Heart right ventricle (tissue), 16 donors: ENCODE data around the gene RNASEH2A. TPM values are rescaled to one million over a fixed set of nuclear protein-coding genes. Genes with fewer than 3 reads are reported as not detected.

Experiments
- ATAC-seq, 8 donors: fragments of 200-7000 bp; cut with Tn5 transposase; one replicate each; pipeline ENCODE4 v1.9.1; 2020; ENCODE audit warnings: mild to moderate bottlenecking in 8 of 8, moderate library complexity in 8 of 8, moderate number of reproducible peaks in 1 of 8
- DNase-seq, 2 donors: peaks; one replicate each; pipeline ENCODE4 v3.0.0-alpha.2; 2020
- H3K27ac ChIP-seq, 10 donors: fragments of 200-600 bp; sonication (generic) in 2 of 10; one replicate each; pipeline versions ENCODE4 v1.5.0 to v1.8.0; 2020 to 2022; ENCODE audit warnings: mild to moderate bottlenecking in 3 of 10
- H3K27me3 ChIP-seq, 7 donors: fragments of 200-600 bp; one replicate each; pipeline ENCODE4 v1.8.0; 2021 to 2022; ENCODE audit warnings: mild to moderate bottlenecking in 2 of 7
- H3K36me3 ChIP-seq, 9 donors: fragments of 200-600 bp; sonication (generic) in 1 of 9; one replicate each; pipeline versions ENCODE4 v1.5.0 to v1.8.0; 2020 to 2022; ENCODE audit warnings: mild to moderate bottlenecking in 2 of 9
- H3K4me1 ChIP-seq, 9 donors: fragments of 200-600 bp; sonication (generic) in 1 of 9; one replicate each; pipeline versions ENCODE4 v1.5.0 to v1.8.0; 2020 to 2022; ENCODE audit warnings: mild to moderate bottlenecking in 4 of 9
- H3K4me3 ChIP-seq, 10 donors: fragments of 200-600 bp; sonication (generic) in 2 of 10; one replicate each; pipeline versions ENCODE4 v1.5.0 to v1.8.0; 2020 to 2022; ENCODE audit warnings: mild to moderate bottlenecking in 7 of 10, moderate library complexity in 2 of 10
- H3K9me3 ChIP-seq, 11 donors: fragments of 200-600 bp in 10 of 11; sonication (generic) in 2 of 11; one replicate each; pipeline versions ENCODE4 v1.5.0 to v1.8.0; 2013 to 2022; ENCODE audit warnings: mild to moderate bottlenecking in 2 of 11, control low read depth in 1 of 11, moderate library complexity in 1 of 11
- CTCF ChIP-seq, 9 donors: fragments of 200-600 bp; sonication (generic) in 2 of 9; IDR thresholded peaks; one replicate each; pipeline versions ENCODE4 v1.5.0 to v1.8.0; 2021 to 2022; ENCODE audit warnings: antibody characterized with exemption in 9 of 9, mild to moderate bottlenecking in 5 of 9, moderate library complexity in 1 of 9
- WGBS, 2 donors: extraction: QIAGEN DNeasy Blood & Tissue Kit; methylation state at CpG; one replicate each; pipeline ENCODE4 v1.1.7; 2013; ENCODE audit warnings: inconsistent platforms in 1 of 2; 5-methylcytosine and 5-hydroxymethylcytosine counted together
- intact Hi-C, 10 donors: fragments of 100-400 bp; cut with DNase I; formaldehyde crosslinking; loops; one replicate each; pipeline versions ENCODE4 v1.11.1 to v1.14.2; 2022
- polyA plus RNA-seq, 2 donors: library from polyadenylated mRNA; stranded (reverse); fragments of 200-250 nt; gene quantifications; one replicate each; pipeline ENCODE4 v1.2.3, GENCODE V29; 2013
- total RNA-seq, 10 donors: library from RNA; stranded (reverse); fragmentation: NEBNext Ultra II Directional in 3 of 10; extraction: Animal tissue kit (Norgen Biotek cat#: 25700) in 3 of 10; gene quantifications; one replicate each; pipeline versions ENCODE4 v1.2.1 to v1.2.4, GENCODE V29; 2021 to 2023
- donor health status: Arrhythmogenic right ventricular cardiomyopathy.
- donor health status: ischemic (EF 13 %, LVEDD 7.1; RV severe dilation, severe dysfunction).
- donor health status: healthy with polysubstance abuse.
- donor health status: DM: no; HTN: yes; CAD: no.
- donor health status: DM: no; HTN: no; CAD: no.
- donor health status: ischemic (EF 25% LVEDD 6.9; RV normal size, moderate dysfunction).
- donor health status: ischemic (EF 25% LVEDD 5.7; RV mildly dilated, moderate dysfunction).
- donor health status: healthy.
- donor health status: DM: yes; HTN: yes; CAD: no.
- donor health status: Ischemic cardiomyopathy.
- donor health status: ischemic (EF 35%, LVEDD 5.7; RV mildly dilated, moderate dysfunction).
- donor health status: nonischemic (EF 11% LVEDD 7.7; RV severe dilation, severe dysfunction).
- donor health status: DM: yes; HTN: yes; CAD: no.
- donor health status: PGD.
- donor health status: ischemic (EF 29% LVEDD 5.4; RV normal size, mild dysfunction).
- donor health status: nonischemic (EF 23%, LVEDD 6.1; RV moderate dilation, normal function).

Gene RNASEH2A
- total and polyA plus RNA-seq, 12 donors: 1.9 to 6.9 (median 4.1) TPM

GRCh38 chr19:12787458-12787857 lies 18.9 kb upstream of the RNASEH2A start:
- Histone ChIP-seq H3K4me3 (no peak overlapping the region), H3K4me1 (peaks cover 53 to 80% (median 71%) of the 10 kb centered on the region in 9 donors), H3K27ac (peak overlapping the region; percentile 94 to 100 (median 99)), H3K27me3 (no peaks in the 10 kb centered on the region), H3K36me3 (peaks cover 0 to 7% (median 0%) of the 10 kb centered on the region in 9 donors), H3K9me3 (no peaks in the 10 kb centered on the region)
- no peak for ATAC-seq
- intact Hi-C loops: no loop called here
- no peak for DNase-seq
- WGBS, 2 donors: 80 to 81% methylated on average over 10 of the region's 10 CpGs
- no peak for TF ChIP-seq CTCF (IDR thresholded peaks at IDR 0.05)

- H3K36me3 ChIP-seq: peaks cover 0 to 15% (median 0%) of the 10 kb centered on the region in 9 donors
- no peaks in the 10 kb centered on the region for H3K27me3 ChIP-seq
- WGBS, 2 donors: 45 to 50% methylated on average over 4 of the region's 4 CpGs
- H3K9me3 ChIP-seq: no peaks in the 10 kb centered on the region
- H3K4me1 ChIP-seq: peaks cover 49 to 73% (median 65%) of the 10 kb centered on the region in 9 donors
- DNase-seq (no peak), ATAC-seq (no peak)
- peak in 1 of 9 donors; percentile 21 for TF ChIP-seq CTCF (IDR thresholded peaks at IDR 0.05)
- peak overlapping the region in 7 of 10 donors; percentile 80 to 100 (median 89) for H3K4me3 ChIP-seq
- intact Hi-C loops: no loop called here
- peak overlapping the region; percentile 94 to 100 (median 99) for H3K27ac ChIP-seq
Measured at GRCh38 chr19:12788042-12788681, 18.2 kb upstream of the RNASEH2A start.

- H3K27me3 ChIP-seq: no peaks in the 10 kb centered on the region
- peak overlapping the region; percentile 94 to 100 (median 99) for H3K27ac ChIP-seq
- TF ChIP-seq CTCF (IDR thresholded peaks at IDR 0.05): peak in 2 of 9 donors; percentile 18 to 23
- intact Hi-C loops: no loop called here
- H3K4me1 ChIP-seq: peaks cover 44 to 68% (median 61%) of the 10 kb centered on the region in 9 donors
- peaks cover 0 to 15% (median 0%) of the 10 kb centered on the region in 9 donors for H3K36me3 ChIP-seq
- WGBS, 2 donors: 4 to 5% methylated on average over 12 of the region's 12 CpGs
- DNase-seq (peak; percentile 84 to 92), ATAC-seq (peak in 2 of 8 donors; percentile 5 to 13)
- H3K9me3 ChIP-seq: no peaks in the 10 kb centered on the region
- H3K4me3 ChIP-seq: peak overlapping the region in 9 of 10 donors; percentile 70 to 100 (median 88)
Measured at GRCh38 chr19:12788682-12789097, 17.7 kb upstream of the RNASEH2A start.

- H3K4me1 ChIP-seq: peaks cover 38 to 68% (median 61%) of the 10 kb centered on the region in 9 donors
- H3K36me3 ChIP-seq: peaks cover 0 to 15% (median 0%) of the 10 kb centered on the region in 9 donors
- peak overlapping the region; percentile 94 to 100 (median 99) for H3K27ac ChIP-seq
- DNase-seq (peak in 1 of 2 donors; percentile 37), ATAC-seq (no peak)
- H3K9me3 ChIP-seq: no peaks in the 10 kb centered on the region
- intact Hi-C loops: no loop called here
- 2 to 3% methylated on average over 39 to 45 of the region's 46 CpGs for WGBS, 2 donors
- no peaks in the 10 kb centered on the region for H3K27me3 ChIP-seq
- no peak for TF ChIP-seq CTCF (IDR thresholded peaks at IDR 0.05)
- H3K4me3 ChIP-seq: peak overlapping the region in 9 of 10 donors; percentile 70 to 100 (median 88)
Measured at GRCh38 chr19:12789098-12789903, 17.1 kb upstream of the RNASEH2A start.
